ENCODE data around the gene GRAP.
"Not testable (repeated sequence)": the region's sequence is repeated elsewhere in the genome, so short reads cannot be mapped to it uniquely, and the experiment has no call there.

DNA sequence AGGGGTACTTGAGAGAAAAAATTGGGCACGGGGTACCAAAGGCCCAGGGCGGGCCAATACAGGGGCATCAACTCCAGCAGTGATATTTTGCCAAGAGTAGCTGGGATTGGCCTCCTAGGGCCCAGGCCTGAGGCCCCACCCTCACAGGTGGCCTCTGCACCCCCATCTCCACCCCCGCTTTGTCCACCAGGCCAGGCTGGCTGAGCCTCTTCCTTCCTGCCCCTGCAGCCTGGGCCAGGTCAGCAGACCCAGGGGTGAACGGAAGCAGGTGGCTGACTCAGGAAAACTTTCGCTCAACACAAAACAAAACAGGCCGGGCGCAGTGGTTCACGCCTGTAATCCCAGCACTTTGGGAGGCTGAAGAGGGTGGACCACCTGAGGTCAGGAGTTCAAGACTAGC is 3.7 kb downstream of the GRAP start:
- not testable (repeated sequence) for TF ChIP-seq POLR2AphosphoS5 (IDR thresholded peaks at IDR 0.05; ENCODE audit: borderline replicate concordance, low read depth, low read length); FOXP2 (optimal IDR thresholded peaks at IDR 0.05; ENCODE audit: control extremely low read depth, extremely low read length, insufficient read depth)

All from SK-N-MC (cell line).